GM18909 (cell line): ENCODE results near the gene UBE2N.
A peak's percentile ranks its signal among the peaks of the same experiment; 100 is the strongest.

ENCODE experiments used
- ATAC-seq: cut with Tn5 transposase; IDR thresholded peaks from one replicate; pipeline ENCODE4 v1.9.1; 2021; ENCODE audit warnings: mild to moderate bottlenecking; ENCODE audit not compliant: unreplicated experiment, poor library complexity

The UBE2N gene, protein sequence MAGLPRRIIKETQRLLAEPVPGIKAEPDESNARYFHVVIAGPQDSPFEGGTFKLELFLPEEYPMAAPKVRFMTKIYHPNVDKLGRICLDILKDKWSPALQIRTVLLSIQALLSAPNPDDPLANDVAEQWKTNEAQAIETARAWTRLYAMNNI

DNA sequence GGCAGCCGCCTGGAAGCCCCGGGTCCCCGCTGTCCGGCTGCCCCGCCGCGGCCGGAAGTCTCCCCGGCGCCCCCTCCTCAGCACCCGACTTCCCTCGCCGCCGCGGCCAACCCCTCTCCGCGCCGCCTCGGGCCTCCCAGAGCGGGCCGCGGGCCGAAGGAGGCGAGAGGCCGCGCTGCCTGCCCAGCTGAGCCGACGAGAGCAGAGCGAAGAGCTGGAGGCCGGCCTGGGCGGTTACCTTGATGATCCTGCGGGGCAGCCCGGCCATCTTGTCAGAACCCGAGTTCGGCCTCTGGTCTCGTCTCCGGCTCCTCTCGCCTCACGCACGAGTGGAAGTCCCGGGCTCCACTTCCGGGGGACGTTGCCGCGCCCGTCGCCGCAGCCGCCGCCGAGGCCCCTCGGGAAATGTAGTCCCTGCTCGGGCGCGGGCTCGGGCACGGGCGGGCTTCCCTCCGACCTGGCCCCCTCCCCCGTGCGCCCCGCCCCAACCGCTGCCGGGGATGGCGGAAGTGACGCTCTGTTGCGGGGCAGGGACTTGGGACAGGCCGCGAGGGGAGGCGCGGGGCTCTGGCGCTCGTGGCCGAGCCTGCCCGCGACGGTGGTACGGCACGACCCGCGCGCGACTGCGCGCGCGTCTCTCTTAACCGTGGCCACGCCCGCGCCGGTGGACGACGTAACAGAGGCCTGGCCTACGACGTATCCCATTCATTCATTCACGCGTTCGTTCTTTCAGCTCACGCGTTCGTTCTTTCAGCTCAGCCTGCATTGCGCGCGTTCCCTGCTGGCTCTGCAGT, at the start of gene UBE2N:
Gene UBE2N, minus strand, starts transcription at position 331 of the 794 bp plus-strand sequence. Its CDS starts 63 bp downstream, at position 268.
- ATAC-seq: peak; percentile 86

DNA sequence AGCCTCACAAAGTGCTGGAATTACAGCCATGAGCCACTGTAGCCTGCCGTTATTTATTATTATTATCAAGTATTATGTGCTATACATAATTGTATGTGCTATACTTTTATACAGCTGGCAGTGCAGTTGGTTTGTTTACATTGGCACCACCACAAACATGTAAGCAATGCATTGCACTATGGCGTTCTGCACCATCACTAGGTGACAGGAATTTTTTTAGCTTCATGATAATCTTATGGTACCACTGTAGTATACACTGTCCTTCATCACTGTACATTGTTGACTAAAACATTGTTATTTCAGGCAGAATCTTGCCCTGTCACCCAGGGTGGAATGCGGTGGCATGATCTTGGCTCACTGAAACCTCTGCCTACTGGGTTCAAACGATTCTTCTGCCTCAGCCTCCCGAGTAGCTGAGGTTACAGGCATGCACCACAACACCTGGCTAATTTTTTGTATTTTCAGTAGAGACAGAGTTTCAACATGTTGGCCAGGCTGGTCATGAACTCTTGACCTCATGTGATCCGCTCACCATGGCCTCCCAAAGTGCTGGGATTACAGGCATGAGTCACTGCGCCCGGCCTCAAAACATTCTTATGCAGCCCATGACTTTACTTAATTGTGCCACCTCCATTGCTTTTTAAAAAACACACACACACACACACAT, 42.7 kb upstream of the UBE2N start:
- no peak for ATAC-seq

DNA sequence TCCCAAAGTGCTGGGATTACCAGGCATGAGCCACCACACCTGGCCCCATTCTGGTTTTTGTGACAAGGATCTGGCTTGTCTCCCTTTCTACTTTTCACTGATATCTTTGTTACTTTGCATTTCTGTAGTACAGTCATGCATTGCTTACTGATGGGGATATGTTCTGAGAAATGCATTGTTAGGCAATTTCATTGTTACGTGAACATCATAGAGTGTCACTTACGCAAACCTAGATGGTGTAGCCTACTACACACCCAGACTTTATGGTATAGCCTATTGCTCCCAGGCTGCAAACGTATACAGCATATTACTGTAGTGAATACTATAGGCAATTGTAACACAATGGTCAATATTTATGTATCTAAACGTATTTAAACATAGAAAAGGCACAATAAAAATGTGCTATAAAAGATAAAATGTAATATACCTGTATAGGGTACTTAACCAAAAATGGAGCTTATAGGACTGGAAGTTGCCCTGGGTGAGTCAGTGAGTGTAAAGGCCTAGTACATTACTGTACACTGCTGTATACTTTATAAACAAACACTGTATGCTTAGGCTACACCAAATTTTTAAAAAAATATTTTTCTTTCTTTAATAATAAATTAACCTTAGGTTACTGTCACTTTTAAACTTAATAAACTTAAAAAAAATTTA, 41.5 kb upstream of the UBE2N start:
- no peak for ATAC-seq

DNA sequence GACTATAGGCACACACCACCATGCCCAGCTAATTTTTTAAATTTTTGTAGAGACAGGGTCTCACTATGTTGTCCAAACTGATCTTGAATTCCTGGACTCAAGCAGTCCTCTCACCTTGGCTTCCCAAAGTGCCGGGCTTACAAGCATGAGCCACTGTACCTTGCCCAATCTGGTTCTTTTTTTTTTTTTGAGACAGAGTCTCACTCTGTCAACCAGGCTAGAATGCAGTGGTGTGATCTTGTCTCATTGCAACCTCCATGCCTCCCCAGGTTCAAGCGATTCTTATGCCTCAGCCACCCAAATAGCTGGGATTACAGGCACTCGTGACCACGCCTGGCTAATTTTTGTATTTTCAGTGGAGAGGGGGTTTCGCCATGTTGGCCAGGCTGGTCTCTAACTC, 41.0 kb upstream of the UBE2N start:
- no peak for ATAC-seq

DNA sequence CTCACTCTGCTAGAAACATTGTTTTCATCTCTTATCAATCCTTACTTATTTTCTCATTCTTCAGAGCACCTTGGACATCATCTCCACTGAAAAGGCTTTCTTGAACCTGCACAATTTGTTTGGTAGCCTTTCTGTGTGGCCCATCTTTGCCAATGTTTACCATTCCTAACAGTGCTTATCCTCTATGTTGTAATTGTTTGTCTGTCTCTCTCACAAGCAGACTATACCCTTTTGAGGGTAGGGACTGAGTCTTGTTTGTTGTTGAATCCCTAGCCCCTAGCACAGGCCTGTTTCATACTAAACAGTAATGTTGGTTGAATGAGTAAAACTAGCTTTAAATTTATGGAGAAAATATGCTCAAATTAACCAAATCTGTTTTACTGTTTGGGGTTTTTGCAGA, 34.8 kb upstream of the UBE2N start:
- no peak for ATAC-seq

DNA sequence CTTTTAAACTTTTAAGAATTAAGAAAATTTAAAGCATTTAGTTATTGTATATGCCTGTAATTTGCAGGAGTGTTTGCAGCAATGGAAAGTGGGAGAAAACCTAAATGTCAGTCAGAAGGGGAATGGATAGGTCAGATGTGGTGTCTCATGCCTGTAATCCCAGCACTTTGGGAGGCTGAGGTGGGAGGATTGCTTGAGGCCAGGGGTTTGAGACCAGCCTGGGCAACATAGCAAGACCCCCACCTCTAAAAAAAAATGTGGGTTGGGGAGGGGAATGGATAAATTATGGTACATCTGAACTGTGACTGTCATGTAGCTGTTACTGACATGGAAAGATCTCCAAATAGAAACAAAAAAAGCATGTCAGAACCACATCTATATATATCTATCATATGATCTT, 27.6 kb upstream of the UBE2N start:
- ATAC-seq: no peak

DNA sequence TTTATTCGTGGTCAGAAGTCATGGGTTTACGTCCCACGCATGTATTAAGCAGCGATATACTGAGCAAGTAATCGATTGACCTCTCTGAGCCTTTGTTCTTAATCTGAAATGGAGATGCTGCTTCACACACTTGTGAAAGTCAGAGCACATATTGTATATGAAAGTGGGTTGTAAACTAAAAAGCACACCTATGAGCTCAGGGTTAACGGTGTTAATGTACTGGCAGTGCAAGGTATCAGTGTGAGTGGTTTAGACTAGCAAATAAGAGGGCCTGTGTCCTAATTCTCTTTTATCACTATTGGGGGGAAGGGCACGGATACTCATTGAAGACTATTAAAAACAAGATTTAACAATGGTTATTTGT, 26.2 kb upstream of the UBE2N start:
- ATAC-seq: peak; percentile 29

DNA sequence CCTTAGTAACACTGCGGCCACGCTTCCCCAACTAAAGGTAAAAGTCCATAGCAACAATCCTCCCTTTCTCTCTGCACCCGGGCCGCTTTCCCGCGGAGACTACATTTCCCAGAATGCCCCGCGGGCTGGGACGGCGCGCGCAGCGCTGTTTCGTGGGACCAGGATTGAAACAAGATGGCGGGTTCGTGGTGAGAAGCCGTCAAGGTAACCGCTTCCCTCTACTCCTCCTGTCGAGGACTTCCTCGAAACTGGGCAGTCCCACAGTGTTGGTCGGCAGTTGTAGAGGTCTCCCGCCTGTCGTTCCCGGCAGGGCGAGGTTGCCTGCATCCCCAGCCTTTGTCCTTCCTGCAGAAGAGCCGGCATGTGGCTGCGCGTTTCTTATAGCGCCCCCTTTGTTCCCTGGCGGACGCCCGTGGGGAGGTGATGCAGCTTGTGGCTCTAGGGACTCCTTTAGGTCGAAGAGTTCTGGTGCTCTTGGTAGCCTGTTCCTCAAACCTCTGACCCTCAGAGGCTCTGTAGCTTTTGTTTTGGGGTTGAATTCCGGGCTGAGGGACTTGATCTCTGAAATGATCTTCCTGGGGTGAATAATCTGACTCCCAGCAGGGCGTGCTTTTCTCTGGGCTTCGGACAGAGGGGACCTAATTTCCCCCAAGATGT, 25.7 kb upstream of the UBE2N start, which contains the start of gene MRPL42:
Gene MRPL42, plus strand, starts transcription at position 164 of the 657 bp plus-strand sequence. CDS start 1,772 bp downstream, outside the sequence.
- peak; percentile 92 for ATAC-seq

DNA sequence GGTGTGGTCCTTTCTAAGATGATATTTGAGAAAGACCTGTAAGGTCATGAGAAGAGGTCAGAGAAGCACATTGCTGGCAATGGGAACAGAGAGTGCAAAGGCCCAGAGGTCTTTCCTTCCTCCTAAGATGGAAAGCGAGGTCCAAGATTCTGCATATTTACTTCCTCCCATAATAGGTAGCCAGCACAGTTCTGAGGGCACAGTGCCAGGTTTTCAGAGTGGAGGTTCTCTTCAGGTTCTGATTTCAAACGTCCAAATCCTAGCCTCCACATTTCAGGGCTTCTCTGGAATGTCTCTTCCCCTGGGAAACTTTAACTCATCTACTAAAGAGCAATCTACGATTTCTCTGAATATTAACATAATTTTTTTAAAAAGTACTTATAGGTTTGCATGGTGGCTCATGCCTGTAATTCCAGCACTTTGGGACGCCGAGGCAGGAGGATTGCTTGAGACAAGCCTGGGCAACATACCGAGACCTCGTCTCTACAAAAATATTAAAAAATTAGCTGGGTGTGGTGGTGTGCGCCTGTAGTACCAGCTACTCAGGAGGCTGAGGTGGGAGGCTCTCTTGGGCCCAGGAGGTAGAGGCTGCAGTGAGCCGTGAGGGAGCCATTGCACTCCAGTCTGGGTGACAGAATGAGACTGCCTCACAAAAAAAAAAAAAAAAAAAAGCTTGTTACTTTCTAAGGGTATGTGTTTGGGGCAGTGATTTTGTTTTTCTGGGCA, 25.0 kb upstream of the UBE2N start:
- ATAC-seq: peak; percentile 17

DNA sequence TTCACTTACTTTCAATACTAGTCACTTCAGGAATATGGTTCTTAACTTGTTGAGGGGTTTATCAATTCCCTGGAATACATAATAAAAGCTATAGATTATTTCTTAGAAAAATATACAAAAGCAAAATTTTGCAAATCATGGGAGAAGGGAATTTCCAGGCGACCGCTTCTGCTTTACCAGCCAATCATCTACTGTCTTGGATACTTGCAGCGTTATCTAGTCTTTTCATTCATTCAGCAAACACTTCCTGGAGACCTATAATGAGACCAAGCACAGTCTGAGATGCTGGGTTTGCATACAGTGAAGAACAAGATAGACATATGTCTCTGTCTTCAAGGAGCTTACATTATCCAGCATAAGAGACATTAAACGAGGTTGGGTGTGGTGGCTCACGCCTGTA, 24.1 kb upstream of the UBE2N start:
- no peak for ATAC-seq

DNA sequence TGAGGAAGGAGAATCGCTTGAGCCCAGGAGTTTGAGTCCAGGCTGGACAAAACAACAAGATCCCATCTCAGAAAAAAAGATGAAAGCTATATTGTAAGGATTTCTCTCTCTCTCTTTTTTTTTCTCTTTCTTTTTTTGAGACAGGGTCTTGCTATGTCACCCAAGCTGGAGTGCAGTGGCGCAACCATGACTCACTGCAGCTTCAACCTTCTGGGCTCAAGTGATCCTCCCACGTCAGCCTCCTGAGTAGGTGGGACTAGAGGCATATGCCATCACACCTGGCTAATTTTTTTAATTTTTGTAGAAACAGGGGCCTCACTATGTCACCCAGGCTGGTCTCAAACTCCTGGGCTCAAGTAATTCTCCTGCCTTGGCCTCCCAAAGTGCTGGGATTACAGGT, 19.8 kb upstream of the UBE2N start:
- no peak for ATAC-seq

DNA sequence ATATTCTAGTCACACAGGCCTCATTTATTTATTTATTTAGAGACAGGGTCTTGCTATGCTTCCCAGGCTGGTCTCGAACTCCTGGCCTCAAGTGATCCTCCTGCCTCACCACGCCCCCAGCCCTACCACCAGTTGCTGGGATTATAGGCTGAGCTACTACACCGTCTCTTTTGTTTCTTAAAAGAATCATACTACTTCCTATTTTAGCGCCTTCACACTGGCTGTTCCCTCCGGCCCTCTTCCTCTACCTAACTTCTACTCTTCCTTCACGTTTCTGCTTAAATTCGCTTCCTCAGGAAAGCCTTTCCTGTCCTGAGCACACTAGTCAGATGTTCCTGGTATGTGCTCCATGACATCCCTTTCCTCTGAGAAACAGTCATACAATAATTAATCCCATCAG, 19.2 kb upstream of the UBE2N start:
- no peak for ATAC-seq

DNA sequence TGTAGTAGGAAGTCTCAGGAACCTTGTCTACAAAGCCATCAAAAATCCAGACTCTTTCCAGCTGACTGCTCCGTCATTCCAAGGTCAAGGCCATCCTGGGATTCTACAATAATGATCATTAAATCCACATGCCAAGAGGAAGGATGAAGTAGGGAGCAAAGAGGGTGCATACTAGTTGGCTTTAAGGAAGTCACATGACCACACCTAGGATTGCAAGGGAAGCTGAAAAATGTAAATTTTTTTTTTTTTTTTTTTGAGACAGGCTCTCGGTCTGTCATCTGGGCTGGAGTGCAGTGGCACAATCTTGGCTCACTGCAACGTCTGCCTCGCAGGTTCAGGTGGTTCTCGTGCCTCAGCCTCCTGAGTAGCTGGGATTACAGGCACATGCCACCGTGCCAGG, 18.3 kb upstream of the UBE2N start:
- ATAC-seq: no peak

DNA sequence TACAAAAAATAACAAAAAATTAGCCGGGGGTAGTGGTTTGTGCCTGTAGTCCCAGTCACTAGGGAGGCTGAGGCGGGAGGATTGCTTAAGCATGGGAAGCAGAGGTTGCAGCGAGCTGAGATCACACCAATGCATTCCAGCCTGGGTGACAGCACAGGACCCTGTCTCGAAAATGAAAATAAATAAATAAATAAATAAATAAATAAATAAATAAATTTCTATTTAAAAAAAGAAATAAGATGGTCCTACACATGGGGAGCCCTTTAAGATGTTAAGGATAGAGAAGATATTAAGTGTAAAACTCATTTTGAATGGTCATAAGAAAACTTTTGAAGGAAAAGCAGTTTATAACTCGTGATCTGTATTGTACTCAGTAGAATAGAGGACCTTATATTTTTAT, 17.4 kb upstream of the UBE2N start:
- no peak for ATAC-seq

DNA sequence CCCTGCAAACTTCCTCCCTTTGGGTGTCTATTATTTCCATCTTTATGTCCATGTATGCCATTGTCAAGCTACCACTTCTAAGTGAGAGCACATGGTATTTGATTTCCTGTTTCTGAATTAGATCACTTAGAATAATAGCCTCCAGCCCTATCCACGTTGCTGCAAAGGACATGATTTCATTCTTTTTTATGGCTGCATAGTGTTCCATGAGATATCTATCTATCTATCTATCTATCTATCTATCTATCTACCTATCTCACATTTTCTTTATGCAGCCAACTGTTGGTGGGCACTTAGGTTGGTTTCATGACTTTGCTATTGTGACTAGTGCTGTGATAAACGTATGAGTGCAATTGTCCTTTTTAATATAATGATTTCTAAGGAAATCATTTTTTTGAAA, 14.3 kb upstream of the UBE2N start:
- no peak for ATAC-seq

DNA sequence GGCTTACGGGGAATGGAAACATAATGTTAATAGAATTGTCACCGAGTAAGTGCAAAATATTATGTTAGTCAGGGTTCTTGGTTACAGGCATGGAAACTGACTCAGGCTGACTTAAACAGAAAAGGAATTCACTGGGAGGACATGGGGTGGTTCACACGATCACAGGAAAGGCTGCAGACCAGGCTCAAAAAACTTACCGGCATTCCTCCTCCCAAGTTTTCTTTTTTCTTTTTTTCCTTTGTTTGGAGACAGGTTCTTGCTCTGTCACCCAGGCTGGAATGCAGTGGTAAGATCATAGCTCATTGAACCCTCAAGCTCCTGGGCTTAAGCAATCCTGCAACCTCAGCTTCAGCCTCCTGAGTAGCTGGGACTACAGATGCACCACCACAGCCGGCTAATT, 11.9 kb upstream of the UBE2N start:
- ATAC-seq: no peak

DNA sequence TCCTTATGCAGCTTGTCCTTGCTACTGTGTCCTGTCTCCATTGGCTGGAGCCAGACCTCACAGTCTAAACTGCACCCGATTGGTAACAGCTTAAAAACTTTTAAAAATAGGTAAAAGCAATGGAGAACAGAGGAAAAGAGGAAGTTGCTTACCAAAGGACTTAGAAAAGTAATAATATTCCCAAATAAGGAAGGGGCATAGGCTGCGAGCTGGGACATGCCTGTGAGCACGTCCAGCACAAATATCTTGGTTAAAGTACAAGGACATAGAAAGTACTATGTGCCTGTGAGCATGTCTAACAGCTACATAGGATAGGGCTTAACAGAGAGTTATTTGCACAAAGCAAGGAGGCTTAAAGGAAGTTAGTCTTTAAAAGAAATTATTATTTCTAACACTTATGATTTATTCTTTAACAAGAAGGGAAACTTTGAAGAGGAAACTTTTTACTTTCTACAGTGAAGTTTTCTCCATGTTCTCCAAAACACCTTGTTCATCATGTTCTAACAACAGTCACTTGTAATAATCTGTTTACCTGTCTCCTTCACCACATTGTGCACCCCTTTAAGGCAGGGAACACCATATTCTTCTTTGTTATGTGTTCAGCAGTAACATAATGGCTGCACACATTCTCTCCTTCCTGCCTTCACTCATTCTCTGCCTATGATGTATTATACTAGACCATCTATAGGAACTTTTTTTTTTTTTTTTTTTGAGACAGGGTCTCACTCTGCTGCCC, 9.8 kb upstream of the UBE2N start:
- no peak for ATAC-seq

DNA sequence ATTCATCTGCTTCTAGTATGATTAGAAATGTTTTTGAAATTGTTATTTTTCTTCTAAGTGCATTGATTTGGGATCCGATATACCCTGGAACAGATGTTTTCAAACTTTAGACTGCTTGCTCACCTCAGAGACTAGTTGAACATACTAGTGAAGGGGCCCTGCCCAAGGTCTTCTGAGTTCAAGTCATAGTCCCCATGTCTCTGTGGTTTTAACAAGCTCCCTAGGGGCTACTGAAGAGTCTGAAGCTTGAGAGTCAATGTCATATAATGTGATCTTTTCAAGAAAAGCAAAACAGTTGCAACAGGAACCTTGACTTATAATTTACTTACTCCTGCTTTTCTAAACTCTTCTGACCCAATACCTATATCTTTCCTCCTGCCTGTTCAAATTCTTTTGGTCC, 7.5 kb upstream of the UBE2N start:
- peak; percentile 94 for ATAC-seq

DNA sequence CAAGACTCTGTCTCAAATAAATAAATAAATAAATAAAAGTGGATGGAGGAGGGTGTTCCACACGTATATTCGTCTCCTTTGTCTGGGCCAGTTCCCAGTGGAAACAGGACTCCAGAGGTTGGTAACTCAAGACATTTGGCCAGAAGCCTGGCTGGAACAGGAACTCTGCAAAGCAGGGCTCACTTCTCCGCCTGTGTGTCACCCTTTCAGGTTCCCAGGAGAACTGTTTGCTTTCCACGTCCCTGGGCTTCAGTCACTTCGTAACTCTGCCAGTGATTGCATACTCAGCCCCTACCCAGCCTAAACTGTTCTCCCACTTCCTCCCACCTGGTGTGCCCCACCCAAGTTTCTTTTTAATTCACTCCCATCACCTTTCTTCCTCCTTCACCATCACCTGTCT, 7.0 kb upstream of the UBE2N start:
- ATAC-seq: no peak
